ENCODE results near the gene PLCH1.

PLCH1 gene

DNA sequence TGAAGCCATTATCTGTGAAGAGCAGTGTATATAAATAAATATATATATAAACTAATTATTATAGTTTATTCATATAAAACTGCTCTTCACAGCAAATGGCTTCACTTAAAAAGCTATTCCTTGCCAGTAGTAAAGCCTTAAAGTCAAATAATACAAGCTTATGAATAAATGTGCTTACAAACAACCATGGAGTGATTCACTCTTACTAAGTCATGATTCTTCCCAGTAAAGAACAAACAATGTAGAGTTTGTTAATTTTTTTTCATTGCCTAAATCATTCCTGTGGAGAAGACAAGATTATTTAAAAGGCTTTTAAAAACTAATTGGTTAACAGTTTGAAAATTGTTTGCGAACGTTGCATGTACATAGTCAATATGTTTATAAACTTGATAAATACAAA lies 140.7 kb downstream of the PLCH1 start:
- Histone ChIP-seq H3K27me3 (replicated peaks; ENCODE audit: control insufficient read depth, insufficient read depth, low read length) (no peaks in the 10 kb centered on the region), H3K9ac (ENCODE audit: low read length) (no peak overlapping the region), H3K9me3 (ENCODE audit: control insufficient read depth, low read length) (peaks cover 5% of the 10 kb centered on the region), H3K36me3 (ENCODE audit: control insufficient read depth, insufficient read depth, low read length, severe bottlenecking) (no peaks in the 10 kb centered on the region), H3K4me3 (ENCODE audit: low read length) (no peak overlapping the region), H3K4me1 (ENCODE audit: control insufficient read depth, insufficient read depth, low read length) (no peaks in the 10 kb centered on the region)
- no peak for DNase-seq (ENCODE audit: low read depth)

DNA sequence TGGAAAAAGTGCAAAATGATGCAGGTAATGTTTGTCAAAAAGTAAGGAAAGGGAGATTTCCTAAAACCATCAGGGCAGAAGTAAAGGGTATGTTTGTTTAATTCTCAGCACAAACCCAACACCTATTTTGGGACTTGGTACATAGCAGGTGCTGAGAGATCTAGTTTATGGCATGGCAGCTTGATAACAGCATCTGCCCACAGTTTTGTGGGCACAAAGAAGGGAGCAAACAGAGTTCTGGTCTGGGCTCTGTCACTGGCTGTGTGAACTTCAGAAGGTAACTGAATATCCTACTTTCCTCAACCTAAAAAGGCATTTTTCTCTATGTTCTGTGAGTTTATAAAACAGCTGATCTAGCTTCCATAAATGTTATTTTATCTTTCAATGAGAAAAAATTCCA lies 141.6 kb downstream of the PLCH1 start:
- H3K9me3 ChIP-seq (ENCODE audit: control insufficient read depth, low read length), result peaks cover 2% of the 10 kb centered on the region
- H3K4me1 ChIP-seq (ENCODE audit: control insufficient read depth, insufficient read depth, low read length), result no peaks in the 10 kb centered on the region
- H3K27me3 ChIP-seq (replicated peaks; ENCODE audit: control insufficient read depth, insufficient read depth, low read length), result no peaks in the 10 kb centered on the region
- no peak overlapping the region for H3K9ac ChIP-seq (ENCODE audit: low read length)
- DNase-seq (ENCODE audit: low read depth), result no peak
- no peak overlapping the region for H3K4me3 ChIP-seq (ENCODE audit: low read length)
- H3K36me3 ChIP-seq (ENCODE audit: control insufficient read depth, insufficient read depth, low read length, severe bottlenecking), result no peaks in the 10 kb centered on the region

DNA sequence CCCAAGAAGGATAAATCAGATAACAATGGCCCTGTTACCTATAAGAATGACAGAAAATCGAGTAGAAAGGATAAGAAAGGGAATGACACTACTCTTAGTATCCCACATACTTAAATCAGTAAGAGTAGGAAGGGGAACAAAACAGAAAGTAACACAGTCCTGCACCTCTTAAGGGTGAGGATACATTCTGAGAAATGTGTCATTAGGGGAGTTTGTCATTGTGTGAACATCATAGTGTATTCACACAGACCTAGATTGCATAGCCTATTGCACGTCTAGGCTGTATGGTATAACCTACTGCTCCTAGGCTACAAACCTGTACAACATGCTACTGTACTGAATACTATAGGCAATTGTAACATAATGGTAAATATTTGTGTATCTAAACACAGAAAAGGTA lies 142.6 kb downstream of the PLCH1 start:
- H3K9ac ChIP-seq (ENCODE audit: low read length), result no peak overlapping the region
- DNase-seq (ENCODE audit: low read depth), result no peak
- H3K4me1 ChIP-seq (ENCODE audit: control insufficient read depth, insufficient read depth, low read length), result no peaks in the 10 kb centered on the region
- no peaks in the 10 kb centered on the region for H3K27me3 ChIP-seq (replicated peaks; ENCODE audit: control insufficient read depth, insufficient read depth, low read length)
- H3K4me3 ChIP-seq (ENCODE audit: low read length), result no peak overlapping the region
- H3K9me3 ChIP-seq (ENCODE audit: control insufficient read depth, low read length), result no peaks in the 10 kb centered on the region
- H3K36me3 ChIP-seq (ENCODE audit: control insufficient read depth, insufficient read depth, low read length, severe bottlenecking), result no peaks in the 10 kb centered on the region

DNA sequence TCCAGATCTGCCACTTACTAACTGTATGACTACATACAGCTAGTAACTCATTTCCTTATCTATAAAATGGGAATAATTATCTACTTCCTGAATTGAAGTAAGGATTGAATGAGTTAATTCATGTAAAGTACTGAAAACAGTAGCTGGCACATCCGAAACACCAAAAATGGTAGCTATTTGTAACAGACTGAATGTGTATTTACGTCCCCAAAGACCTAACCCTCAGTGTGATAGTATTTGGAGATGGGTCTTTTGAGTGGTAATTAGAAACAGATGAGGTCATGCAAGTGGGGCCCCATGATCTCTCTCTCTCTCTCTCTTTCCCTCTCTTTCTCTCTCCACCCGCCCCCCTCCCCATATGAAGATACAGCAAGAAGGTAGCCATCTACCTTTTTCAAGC lies 146.2 kb downstream of the PLCH1 start:
- Histone ChIP-seq H3K4me3 (ENCODE audit: low read length) (no peak overlapping the region), H3K9ac (ENCODE audit: low read length) (no peak overlapping the region), H3K36me3 (ENCODE audit: control insufficient read depth, insufficient read depth, low read length, severe bottlenecking) (no peaks in the 10 kb centered on the region), H3K27me3 (replicated peaks; ENCODE audit: control insufficient read depth, insufficient read depth, low read length) (no peaks in the 10 kb centered on the region), H3K4me1 (ENCODE audit: control insufficient read depth, insufficient read depth, low read length) (no peaks in the 10 kb centered on the region), H3K9me3 (ENCODE audit: control insufficient read depth, low read length) (no peaks in the 10 kb centered on the region)
- no peak for DNase-seq (ENCODE audit: low read depth)

DNA sequence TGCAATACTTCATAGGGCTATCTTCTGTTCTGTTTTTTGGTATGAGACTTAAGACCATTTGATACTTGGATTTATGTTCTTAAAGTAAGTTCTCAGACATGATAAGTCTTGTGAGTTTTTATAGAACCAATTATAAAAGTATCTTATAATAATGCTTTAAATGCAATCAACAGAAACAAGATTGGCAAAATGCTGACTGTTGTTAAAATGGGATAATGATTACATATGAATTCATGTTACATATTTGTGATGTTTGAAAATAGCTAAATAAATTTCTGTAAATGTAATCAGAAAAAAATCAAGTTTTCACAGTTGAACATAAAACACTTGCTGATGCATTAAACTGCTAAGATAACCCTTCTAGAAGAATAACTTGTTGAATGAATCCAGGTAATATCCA lies 148.3 kb downstream of the PLCH1 start:
- no peaks in the 10 kb centered on the region for H3K9me3 ChIP-seq (ENCODE audit: control insufficient read depth, low read length)
- H3K36me3 ChIP-seq (ENCODE audit: control insufficient read depth, insufficient read depth, low read length, severe bottlenecking), result no peaks in the 10 kb centered on the region
- no peak overlapping the region for H3K9ac ChIP-seq (ENCODE audit: low read length)
- no peak for DNase-seq (ENCODE audit: low read depth)
- no peak overlapping the region for H3K4me3 ChIP-seq (ENCODE audit: low read length)
- no peaks in the 10 kb centered on the region for H3K4me1 ChIP-seq (ENCODE audit: control insufficient read depth, insufficient read depth, low read length)
- H3K27me3 ChIP-seq (replicated peaks; ENCODE audit: control insufficient read depth, insufficient read depth, low read length), result no peaks in the 10 kb centered on the region

DNA sequence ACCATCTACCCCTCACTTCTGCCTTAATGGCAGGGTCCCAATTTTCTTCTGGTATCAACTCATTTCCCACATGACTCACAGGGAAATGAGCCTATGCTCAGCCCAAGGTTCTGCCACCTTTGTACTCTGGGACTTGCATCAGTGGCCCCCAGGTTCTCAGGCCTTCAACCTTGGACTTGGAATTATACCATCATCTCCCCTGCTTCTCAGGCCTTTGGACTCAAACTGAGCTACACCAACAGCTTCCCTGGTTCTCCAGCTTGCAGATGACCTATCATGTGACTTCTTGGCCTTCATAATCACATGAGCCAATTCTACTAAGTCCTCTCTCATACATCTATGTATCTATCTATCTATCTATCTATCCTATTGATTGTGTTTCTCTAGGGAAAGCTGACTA lies 149.5 kb downstream of the PLCH1 start:
- Histone ChIP-seq H3K36me3 (ENCODE audit: control insufficient read depth, insufficient read depth, low read length, severe bottlenecking) (no peaks in the 10 kb centered on the region), H3K4me1 (ENCODE audit: control insufficient read depth, insufficient read depth, low read length) (no peaks in the 10 kb centered on the region), H3K4me3 (ENCODE audit: low read length) (no peak overlapping the region), H3K27me3 (replicated peaks; ENCODE audit: control insufficient read depth, insufficient read depth, low read length) (no peaks in the 10 kb centered on the region), H3K9me3 (ENCODE audit: control insufficient read depth, low read length) (no peaks in the 10 kb centered on the region), H3K9ac (ENCODE audit: low read length) (no peak overlapping the region)
- DNase-seq (ENCODE audit: low read depth), result no peak

DNA sequence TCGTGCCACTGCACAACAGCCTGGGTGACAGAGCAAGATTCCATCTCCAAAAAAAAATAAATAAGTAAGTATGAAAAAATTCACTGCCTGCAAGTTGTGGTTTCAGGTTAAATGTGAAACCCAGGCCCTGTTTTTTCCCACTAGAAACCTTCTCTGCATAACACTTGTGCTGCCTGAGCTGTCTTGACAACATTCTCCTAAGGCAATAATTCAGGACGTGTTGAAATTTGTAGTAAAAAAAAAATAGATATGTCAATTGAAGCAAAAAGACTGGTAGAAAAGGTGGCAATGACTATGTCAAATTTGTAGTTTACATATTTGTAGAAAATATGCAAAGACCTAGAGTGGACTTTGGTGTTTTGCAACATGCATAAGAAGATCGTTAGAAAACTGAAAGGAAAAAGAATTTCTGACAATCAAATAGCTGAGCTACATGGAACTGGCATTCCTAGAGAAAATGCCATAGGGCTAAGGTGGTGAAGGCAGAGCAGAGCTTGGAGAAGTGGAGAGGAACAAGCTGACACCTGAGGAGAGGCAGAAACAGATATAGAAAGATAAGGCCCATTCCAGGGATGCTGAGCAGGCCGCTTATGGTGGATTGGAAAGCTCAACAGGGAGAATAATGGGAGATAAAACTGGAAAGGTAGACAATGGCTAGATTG lies 150.2 kb downstream of the PLCH1 start:
- no peaks in the 10 kb centered on the region for H3K27me3 ChIP-seq (replicated peaks; ENCODE audit: control insufficient read depth, insufficient read depth, low read length)
- H3K36me3 ChIP-seq (ENCODE audit: control insufficient read depth, insufficient read depth, low read length, severe bottlenecking), result no peaks in the 10 kb centered on the region
- no peak overlapping the region for H3K4me3 ChIP-seq (ENCODE audit: low read length)
- no peaks in the 10 kb centered on the region for H3K9me3 ChIP-seq (ENCODE audit: control insufficient read depth, low read length)
- no peaks in the 10 kb centered on the region for H3K4me1 ChIP-seq (ENCODE audit: control insufficient read depth, insufficient read depth, low read length)
- no peak overlapping the region for H3K9ac ChIP-seq (ENCODE audit: low read length)
- DNase-seq (ENCODE audit: low read depth), result peak; percentile 7

DNA sequence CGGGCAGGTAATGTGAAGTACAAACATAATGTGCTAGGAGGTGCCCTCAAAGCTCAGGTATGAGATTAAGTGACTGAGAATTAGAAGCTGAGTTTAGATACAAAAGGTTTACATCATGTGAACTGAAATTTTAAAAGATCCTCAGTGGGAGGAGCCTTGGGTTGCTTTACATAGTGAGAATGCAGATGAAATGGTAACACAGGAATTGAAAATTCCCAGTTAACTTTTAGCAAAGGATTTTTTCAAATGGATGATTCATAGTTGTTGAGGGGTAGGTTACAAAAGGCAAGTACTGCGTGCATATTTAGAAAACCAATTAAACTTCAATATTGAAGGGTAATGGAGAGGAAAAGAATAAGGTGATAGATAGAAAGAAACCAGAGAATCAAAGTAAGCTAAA lies 157.3 kb downstream of the PLCH1 start:
- Histone ChIP-seq H3K27me3 (replicated peaks; ENCODE audit: control insufficient read depth, insufficient read depth, low read length) (no peaks in the 10 kb centered on the region), H3K9me3 (ENCODE audit: control insufficient read depth, low read length) (no peaks in the 10 kb centered on the region), H3K36me3 (ENCODE audit: control insufficient read depth, insufficient read depth, low read length, severe bottlenecking) (no peaks in the 10 kb centered on the region), H3K4me1 (ENCODE audit: control insufficient read depth, insufficient read depth, low read length) (no peaks in the 10 kb centered on the region), H3K9ac (ENCODE audit: low read length) (no peak overlapping the region), H3K4me3 (ENCODE audit: low read length) (no peak overlapping the region)
- no peak for DNase-seq (ENCODE audit: low read depth)

DNA sequence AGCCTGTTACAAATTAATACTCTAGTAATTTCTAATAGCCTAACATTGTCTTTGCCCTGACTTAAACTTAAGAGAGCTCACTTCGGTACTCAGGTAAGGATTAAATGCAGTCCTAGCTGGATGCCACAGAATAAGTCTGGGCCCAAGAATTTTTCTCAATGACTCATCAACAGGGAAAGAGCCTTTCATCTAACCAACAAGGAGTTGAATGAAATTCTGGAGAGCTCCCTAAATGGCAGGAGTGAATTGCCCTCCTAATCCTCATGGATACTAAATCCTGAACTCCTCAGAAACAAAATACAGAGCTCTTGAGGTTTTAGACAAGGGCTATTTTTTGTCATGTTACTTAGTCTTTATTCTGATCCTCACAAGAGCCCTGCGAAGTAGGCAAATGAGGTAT lies 159.5 kb downstream of the PLCH1 start:
- Histone ChIP-seq H3K9ac (ENCODE audit: low read length) (no peak overlapping the region), H3K9me3 (ENCODE audit: control insufficient read depth, low read length) (no peaks in the 10 kb centered on the region), H3K27me3 (replicated peaks; ENCODE audit: control insufficient read depth, insufficient read depth, low read length) (no peaks in the 10 kb centered on the region), H3K4me3 (ENCODE audit: low read length) (no peak overlapping the region), H3K36me3 (ENCODE audit: control insufficient read depth, insufficient read depth, low read length, severe bottlenecking) (no peaks in the 10 kb centered on the region), H3K4me1 (ENCODE audit: control insufficient read depth, insufficient read depth, low read length) (no peaks in the 10 kb centered on the region)
- no peak for DNase-seq (ENCODE audit: low read depth)

DNA sequence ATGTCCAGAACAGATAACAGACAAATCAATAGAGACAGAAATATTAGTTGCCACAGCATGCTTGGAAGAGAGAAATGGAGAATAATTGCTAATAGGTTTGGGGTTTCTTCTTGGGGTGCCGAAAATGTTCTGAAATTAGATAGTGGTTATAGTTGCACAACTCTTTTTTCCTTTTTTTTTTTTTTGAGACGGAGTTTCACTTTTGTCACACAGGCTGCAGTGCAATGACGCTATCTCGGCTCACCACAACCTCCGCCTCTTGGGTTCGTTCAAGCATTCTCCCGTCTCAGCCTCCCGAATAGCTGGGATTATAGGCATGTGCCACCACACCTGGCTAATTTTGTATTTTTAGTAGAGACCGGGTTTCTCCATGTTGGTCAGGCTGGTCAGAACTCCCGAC lies 163.3 kb downstream of the PLCH1 start:
- H3K4me3 ChIP-seq (ENCODE audit: low read length), result no peak overlapping the region
- H3K9me3 ChIP-seq (ENCODE audit: control insufficient read depth, low read length), result no peaks in the 10 kb centered on the region
- no peaks in the 10 kb centered on the region for H3K4me1 ChIP-seq (ENCODE audit: control insufficient read depth, insufficient read depth, low read length)
- DNase-seq (ENCODE audit: low read depth), result no peak
- H3K27me3 ChIP-seq (replicated peaks; ENCODE audit: control insufficient read depth, insufficient read depth, low read length), result peaks cover 3% of the 10 kb centered on the region
- H3K9ac ChIP-seq (ENCODE audit: low read length), result no peak overlapping the region
- no peaks in the 10 kb centered on the region for H3K36me3 ChIP-seq (ENCODE audit: control insufficient read depth, insufficient read depth, low read length, severe bottlenecking)

DNA sequence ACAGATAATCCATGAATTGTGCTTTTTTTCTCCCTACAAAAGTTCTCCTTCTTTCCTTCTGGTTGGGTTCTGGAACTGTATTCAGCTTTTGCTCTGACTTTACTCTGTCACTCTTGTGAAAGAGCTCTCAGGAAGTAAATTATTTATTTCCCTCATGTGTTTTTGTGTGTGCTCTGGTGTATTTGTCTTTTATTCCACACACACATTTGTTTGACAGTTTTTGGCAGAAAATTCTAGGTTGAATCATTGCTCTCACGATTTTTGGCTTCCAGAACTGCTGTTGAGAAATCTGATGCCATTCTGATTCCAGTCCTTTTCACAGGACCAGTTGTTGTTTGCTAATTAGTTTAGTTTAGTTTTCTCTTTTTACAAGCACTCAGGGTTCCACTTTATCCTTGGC lies 172.8 kb downstream of the PLCH1 start:
- Histone ChIP-seq H3K27me3 (replicated peaks; ENCODE audit: control insufficient read depth, insufficient read depth, low read length) (no peaks in the 10 kb centered on the region), H3K9ac (ENCODE audit: low read length) (no peak overlapping the region), H3K36me3 (ENCODE audit: control insufficient read depth, insufficient read depth, low read length, severe bottlenecking) (no peaks in the 10 kb centered on the region), H3K9me3 (ENCODE audit: control insufficient read depth, low read length) (peaks cover 6% of the 10 kb centered on the region), H3K4me3 (ENCODE audit: low read length) (no peak overlapping the region), H3K4me1 (ENCODE audit: control insufficient read depth, insufficient read depth, low read length) (peaks cover 9% of the 10 kb centered on the region)
- peak; percentile 86 for DNase-seq (ENCODE audit: low read depth)

DNA sequence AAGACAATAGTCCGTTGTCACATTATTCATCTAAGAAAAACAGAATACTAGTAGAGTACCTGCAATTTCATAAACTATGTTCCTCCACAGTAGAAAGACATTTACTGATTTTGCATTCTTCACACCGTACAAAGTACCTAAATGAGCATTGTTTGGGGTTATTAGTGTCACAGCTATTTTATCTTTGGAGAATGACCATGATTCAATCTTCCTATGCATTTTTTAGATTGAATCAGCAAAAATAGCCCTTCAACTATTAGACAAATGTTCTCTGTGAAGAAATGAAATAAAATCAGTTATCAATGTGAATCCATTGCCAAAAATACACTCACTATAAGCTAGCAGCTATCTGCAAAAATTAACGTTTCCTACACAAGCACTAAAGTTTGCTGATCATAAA lies 176.6 kb downstream of the PLCH1 start:
- H3K4me3 ChIP-seq (ENCODE audit: low read length), result no peak overlapping the region
- H3K36me3 ChIP-seq (ENCODE audit: control insufficient read depth, insufficient read depth, low read length, severe bottlenecking), result no peaks in the 10 kb centered on the region
- H3K9ac ChIP-seq (ENCODE audit: low read length), result no peak overlapping the region
- peaks cover 3% of the 10 kb centered on the region for H3K9me3 ChIP-seq (ENCODE audit: control insufficient read depth, low read length)
- peaks cover 9% of the 10 kb centered on the region for H3K4me1 ChIP-seq (ENCODE audit: control insufficient read depth, insufficient read depth, low read length)
- DNase-seq (ENCODE audit: low read depth), result no peak
- H3K27me3 ChIP-seq (replicated peaks; ENCODE audit: control insufficient read depth, insufficient read depth, low read length), result no peaks in the 10 kb centered on the region

All from adipocyte (in vitro differentiated cells).